HUDEP-2 (cell line): ENCODE measurements around the gene JAKMIP3.

Experiments used
- DNase-seq, 76 experiments: peaks; one replicate each; lab custom pipeline; 2025; ENCODE audit not compliant: unreplicated experiment in 76 of 76; lab: John Stamatoyannopoulos, UW

Gene JAKMIP3

DNA sequence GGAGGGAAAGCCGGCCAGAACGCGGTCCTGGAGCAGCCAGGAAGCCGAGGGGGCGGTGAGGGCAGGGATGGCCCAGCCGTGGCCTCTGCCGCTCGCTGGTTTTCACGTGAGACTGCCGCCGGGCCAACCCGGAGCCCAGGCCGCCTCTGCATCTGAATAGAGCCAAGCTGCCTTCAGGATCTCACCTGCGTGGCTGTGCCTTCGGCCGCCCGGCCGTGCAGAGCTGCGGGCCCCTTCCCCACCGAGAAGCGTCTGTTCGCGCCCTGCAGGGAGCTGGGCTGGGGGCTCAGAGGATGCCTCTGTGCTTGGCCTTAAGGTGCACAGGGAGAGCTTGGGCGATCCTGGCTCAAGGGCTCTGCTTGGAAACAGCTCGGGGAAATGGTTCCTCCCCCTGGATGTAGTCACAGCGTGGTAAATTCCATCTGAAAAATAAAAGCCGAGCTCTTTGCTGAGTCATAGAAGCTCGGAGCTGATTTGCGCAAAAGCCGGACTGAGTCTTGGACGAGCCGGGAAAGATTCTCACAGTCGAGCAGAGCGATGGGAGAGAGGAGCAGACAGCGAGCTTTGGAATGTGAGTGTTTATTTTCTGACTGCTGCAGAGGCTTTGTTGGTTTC, at the start of gene JAKMIP3:
Gene JAKMIP3 (plus strand): TSS at position 456 of the 615 bp plus-strand sequence. CDS start 38,863 bp downstream, outside the sequence.
- DNase-seq = no peak

DNA sequence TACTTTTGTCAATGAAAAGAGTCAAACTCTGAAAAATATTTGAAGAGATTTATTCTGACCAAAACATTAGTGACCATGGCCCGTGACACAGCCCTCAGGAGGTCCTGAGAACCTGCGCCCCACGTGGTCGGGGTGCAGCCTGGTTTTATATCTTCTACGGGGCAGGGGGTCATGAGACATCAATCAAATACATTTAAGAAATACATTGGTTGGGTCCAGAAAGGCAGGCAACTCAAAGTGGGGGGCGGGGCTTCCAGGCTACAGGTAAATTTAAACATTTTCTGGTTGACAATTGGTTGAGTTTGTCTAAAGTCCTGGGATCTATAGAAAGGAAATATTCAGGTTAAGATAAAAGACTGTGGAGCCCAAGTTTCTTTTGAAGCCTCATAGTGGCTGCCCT, 49.2 kb upstream of the JAKMIP3 start:
- DNase-seq = no peak

DNA sequence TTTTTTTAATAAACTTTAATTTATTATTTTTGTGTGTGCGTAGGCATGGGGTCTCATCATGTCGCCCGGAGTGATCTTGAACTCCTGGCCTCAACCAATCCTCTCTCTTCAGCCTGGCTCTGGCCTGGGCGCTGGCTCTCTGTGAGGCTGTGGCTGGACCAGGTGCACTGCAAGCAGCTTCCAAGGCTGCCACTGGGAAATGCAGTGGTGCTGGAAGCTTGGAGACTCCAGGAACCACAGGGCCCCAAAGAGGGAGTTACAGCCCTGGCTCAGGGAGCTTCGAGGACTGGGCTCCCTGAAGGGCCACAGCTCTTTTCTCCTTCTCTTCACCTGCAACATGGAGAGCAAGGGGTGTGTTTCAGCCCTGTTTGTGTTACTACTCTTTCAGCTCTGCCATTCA, 47.3 kb upstream of the JAKMIP3 start:
- DNase-seq = no peak

DNA sequence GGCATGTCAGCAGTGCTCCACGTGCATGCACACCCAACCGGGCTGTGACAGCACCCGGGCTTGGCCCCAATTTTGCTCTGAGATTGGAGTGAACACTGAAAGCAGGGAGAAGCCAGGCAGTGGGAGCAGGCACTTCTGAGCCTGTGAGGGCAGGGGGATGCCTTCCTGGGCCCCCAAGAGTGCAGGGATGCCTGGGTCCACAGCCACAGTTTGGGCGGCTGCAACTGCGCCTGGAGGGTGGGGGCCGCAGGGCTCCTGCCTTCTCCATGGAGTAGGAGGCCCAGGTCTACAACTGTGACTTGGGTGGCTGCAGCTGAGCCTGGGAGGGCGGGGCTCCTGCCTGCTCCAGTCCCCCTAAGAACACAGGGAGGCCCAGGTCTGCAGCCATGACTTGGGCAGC, 46.4 kb upstream of the JAKMIP3 start:
- no peak for DNase-seq

DNA sequence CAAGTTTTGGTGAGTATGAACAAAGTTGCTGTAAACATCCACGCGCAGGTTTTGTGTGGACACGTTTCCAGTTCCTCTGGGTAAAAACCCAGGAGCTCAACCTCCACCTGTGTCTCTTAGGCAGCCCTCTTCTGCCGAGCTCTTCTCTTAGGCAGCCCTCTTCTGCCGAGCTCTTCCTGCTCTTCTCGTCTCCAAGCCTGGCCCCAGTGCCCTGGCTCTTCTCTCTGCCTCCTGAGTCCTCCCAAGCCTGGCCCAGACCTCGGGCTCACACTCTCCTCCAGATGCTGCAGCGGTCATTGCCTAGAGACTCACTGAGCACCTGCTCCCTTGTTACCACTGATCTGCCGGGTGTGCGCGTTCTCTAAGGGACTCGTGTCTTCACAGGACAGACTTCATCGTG, 45.3 kb upstream of the JAKMIP3 start:
- DNase-seq = no peak

DNA sequence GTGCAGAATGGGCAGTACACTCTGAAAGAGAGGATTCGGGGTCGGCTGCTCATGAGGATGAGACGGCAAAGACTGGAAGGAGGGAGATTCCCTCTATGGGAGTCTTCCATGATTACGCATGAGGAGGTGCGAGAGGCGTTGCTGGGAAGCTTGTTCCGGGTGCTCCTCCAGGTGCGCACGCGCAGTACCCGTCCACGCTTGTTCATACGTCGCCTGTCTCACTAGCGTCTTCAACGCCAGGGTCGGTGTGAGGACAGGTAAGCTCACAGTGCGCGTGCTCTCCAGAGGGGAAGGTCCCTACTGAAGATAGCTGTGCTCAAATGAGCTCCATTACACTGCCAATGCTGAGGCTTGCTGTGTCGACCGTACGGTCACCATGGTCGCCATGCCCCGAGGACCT, 44.7 kb upstream of the JAKMIP3 start:
- DNase-seq = no peak

DNA sequence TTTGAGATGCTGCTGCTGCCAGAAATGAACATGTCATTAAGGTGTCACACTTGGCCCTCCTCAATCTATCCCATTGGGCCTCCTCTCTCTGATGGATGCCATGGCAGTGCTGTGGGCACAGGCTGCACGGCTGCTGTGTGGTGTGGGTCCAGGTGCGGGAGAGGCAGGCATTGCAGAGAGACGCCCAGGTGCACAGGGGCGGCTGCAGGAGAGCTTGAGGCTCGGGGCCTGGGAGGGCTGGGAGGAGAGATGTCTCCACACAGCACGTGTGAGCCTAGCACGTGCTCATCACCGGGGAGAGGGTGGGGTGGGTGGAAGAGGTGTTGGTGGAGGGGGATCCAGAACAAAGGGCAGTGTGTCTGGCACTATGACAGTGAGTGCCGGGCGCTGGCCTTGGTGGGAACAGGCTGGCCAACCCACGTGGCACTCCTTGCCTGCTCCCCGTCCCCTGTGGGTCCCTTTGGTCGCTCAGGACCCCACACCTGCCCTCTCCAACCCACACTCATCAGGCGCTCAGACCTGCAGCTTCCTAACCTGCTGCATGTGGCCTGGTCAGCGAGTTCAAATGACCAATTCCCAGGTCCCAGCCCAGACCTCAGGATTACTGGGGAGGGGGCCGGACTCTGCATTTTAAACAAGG, 44.1 kb upstream of the JAKMIP3 start:
- DNase-seq = no peak

DNA sequence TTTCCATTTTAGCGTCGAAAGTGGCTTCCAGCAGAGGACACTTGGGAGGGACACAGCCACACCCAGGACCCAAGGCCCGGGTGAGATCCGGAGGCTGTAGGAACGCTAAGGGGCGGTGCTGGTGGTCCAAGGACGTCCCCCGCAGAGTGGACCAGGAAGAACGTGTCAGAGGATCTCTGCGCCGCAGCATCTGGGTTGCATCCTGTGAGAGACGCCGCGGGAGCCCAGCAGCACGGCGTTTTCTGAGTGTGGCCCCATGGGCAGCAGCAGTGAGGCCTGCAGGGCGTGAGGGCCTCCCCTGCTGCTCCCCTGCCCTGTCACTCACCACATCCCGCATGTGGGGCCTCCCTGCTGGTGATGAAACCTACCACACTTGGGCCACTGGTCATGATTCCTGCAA, 43.5 kb upstream of the JAKMIP3 start:
- DNase-seq = no peak

DNA sequence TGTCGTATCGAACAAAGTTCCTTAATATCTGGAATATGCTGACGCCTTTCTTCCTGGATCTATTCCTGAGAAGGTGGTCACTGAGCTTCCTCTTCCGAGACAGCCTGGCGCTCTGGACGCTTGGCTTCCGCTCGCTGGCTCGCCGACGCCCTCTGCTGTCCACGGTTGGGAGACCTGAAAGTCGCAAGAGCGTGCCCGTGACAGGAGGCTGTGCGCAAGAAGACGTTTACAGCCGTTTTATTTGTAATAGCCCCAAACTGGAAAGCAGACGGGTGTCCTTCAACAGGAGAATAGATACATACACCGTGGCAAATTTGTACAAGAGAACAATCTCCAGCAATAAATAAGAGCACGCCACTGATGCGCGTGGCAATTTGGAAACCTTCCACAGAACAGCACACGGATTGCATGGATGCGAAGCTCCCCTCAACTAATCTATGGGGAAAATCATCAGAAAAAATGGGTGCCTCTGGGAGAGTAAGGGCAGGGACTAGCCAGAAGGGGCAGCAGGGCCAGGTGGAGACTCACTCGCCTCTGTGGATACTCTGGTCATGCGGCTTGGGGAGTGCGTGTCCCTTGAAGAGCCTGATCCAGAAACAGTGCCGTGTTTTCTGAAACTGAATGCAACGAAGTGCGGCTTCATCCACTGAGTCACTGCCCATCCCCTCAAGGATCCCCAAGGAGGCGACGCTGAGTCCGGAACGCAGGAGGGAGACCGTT, 42.5 kb upstream of the JAKMIP3 start:
- DNase-seq = peak in 59 of 76 experiments; percentile 5 to 73 (median 47)

DNA sequence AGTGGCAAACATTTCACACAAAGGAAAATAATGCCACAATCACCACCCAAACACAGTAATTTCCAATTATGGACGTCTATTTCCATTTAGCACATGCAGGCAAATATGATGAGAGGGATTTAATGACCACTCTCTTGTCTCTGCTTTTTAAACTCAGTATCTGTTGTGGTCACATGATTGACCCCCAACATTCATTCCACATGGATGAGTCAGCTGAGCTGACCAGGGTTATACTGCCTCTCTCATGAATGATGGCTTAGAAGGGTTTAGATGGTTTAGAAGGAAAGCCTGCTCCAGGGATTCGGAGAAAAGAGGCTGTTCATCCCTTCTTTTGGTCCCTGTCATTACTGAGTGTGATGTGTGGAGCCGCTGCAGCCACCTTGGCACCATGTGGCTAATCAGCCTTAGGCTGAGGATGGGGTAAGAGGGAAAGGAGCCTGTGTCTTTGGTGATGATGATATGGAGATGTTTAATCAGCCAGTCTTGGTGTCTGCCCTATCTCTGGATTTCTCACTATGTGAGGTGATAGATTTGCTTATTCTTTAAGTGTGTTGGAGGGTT, 38.2 kb upstream of the JAKMIP3 start:
- no peak for DNase-seq

DNA sequence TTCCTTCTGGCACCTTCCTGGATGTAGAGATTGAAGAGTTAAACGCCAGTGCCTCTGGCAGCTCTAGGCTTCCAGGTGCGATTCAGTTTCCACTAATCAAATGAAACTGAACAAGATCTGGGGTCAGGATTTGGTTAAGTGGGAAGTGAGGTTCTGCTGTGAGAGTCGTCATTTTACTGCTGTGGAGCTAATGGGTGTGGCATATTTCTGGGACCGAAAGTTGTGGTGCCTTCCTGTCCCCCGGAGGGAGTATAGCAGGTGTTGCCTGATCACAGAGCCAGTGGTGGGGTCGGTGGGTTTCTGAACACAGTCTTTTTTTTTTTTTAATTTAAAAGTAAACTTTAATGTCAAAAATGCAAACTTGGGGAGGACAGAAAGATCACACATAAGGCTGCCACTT, 37.0 kb upstream of the JAKMIP3 start:
- no peak for DNase-seq

DNA sequence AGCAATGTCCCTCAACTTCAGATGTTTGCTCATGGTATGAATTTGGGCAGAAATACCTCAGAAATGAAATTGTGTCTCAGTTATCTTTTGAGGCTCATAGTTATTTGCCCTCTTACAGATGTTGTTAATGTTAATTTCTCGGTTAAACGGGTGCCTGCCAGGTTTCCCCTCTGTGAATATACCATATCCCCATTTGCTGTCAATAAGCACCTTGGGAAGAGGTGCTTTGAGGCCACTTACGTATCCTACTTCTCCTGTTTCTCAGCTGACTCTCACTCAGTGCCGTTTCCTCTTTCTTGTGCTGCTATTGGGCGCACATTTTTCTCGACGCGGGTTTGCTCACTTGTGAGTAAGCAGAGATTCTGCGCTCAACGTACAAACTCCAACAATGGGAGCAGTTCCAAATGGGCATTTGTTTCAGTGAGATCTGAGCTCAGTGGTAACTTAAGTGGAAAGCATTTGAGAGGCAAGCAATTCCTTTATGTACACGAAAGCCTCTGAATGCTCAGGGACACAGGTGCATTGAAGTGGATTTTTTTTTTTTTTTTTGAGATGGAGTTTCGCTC, 34.8 kb upstream of the JAKMIP3 start:
- DNase-seq = no peak

DNA sequence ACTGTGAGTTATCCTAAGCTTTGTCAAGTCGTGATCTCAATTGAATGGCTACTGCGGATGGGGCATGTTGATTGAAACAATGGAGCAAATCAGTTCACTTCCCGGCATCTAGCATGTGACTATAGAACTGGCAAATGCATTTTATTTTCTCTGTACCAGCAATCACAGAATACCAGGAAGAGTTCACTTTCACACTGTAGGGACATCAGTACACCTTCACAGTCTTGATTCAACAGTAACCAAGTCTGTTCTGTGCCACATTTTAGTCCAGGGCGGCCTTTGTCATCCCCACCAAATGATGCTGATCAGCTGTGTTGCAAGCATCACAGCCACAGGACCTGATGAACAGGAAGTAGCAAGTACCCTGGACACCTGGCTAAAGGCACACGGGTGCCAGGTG, 32.1 kb upstream of the JAKMIP3 start:
- DNase-seq = no peak

DNA sequence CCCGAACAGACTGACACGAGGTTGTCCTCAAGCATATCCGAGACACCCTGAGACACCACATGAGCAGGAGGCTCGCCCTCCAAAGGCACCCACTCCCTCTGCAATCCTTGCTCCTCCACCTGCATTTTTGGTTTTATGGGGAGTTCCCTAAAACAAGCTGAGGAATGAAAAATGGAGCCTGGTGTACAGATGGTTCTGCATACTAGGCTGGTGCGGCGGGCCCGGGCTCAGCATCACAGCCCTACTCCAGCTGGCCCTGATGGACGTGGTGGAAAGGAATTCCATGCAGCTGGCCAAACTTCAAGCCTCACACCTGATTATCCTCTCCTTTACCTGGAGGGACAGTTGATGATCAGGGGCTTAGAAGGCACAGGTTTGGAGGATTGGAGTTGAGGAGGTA, 30.3 kb upstream of the JAKMIP3 start:
- DNase-seq = no peak

DNA sequence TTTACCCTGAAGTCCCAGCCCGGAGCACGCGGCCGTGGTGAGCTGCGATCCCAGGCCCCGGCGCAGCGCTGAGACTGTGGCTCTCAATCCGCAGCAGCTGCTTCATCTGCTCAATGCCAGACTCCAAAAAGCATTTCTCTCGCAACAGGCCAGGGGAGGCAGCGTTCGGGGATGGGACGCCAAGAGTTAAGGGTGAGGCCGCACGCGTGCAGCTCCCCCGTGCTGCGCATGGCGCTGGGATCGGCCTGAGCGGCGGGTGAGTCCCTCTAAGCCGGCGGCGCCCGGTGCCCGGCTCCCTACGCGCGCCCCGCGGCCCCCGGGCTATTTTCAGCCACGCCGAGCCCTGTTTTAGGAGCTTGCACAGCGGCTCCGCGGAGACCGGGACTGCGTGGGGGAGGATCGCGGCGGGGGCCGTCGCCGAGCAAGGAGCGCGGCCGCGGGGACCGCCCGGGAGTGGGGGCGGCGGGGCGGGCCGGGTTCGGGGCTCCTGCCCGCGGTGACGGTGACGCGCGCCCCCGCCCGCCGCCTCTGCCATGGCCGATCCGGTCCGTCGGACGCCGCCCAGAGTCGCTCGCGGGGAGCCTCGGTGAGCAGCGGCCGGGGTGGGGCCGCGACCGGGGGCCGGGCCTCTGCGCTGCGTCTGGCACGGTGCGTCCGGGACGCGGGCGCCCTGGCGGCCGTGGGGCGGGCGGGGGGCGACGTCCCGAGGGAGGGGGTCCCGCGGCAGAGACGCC, 29.4 kb upstream of the JAKMIP3 start:
- no peak for DNase-seq

DNA sequence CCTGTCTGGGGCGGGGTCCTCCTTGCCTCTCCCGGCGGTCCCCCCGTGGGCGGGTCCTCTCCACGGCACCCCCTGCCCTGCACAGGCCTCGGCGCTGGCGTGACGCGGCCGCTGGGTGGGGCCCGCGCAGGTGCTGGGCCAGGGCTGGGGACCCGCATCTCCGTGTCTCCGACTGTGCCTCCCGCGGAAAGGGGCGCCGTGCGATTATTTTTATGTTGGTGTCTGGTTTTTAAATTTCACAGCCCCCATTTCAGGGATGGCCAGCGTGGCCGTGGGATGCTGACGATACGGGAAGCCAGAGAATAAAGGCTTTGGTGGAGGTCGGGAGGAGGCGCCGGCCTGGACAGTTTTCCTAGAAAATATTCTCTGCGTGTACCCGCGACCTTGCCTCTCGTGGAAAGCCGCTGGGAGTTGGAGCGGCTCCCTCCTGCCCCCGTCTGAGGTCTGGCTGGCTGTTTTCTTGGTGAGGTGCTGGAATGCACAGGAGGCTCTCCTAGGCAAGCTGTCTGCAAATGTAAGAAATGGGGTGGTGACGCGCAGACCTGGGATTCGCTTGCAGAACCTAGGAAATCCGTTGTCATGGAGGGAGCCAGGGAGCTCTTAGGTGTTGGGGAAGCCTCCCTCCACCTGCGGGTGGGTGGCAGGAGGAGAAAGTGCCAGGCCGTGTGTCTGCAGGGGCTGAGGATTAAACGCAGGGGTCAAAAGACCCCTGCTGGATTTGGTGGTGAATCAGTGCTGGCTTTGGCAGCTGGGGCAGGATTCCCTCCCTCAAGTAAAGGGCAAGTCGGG, 28.7 kb upstream of the JAKMIP3 start:
- no peak for DNase-seq

DNA sequence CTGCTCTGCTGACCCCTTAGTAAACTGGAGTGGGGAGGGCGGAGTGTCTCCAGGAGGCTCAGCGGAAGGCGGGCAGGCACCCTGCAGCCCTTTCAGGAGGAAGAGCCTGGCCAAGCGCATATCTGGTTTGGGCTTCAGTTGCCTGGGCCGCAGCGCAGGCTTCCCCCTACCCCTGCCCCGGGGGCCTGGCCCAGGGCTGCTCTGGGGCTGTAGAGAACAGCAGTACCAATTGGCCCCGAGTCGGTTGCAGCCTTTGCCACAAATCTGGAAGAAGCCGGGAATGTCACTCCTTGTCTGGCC, 28.1 kb upstream of the JAKMIP3 start:
- DNase-seq = no peak

DNA sequence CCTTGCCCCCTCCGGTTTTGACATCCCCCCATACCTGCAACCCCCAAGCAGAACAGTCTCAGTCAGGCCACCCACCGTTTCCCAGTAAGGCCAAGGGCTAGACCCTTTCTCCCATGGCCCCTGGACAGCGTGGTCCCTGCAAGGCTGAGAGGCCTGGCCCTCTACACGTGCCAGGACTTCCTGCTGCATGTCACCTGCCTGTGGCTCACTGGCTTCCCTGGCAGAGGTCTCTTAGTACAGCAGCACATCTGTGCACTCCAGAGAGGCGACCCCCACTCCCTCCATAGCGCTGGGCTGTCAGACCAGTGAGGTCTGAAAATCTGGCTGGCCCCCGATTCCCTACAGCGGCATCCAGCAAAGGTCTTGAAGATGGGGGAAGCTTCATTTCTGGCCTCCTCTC, 26.4 kb upstream of the JAKMIP3 start:
- no peak for DNase-seq

DNA sequence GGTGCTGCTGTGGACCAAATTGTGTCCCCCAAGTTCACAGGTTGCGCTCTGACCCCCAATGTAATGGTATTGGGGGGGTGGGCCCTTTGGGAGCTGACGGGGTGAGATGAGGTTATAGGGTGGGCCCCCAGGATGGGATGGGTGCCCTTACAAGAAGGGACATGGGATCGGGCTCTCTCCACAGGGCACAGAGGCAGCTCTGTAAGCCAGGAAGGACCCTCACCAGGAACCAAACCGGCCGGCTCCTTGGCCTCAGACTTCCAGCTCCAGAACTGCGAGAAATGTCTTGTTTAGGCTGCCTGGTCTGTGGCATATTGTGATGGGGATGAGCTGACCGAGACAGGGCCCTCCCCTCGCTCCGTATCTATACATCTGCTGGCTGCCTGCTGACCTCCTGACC, 25.7 kb upstream of the JAKMIP3 start:
- no peak for DNase-seq

DNA sequence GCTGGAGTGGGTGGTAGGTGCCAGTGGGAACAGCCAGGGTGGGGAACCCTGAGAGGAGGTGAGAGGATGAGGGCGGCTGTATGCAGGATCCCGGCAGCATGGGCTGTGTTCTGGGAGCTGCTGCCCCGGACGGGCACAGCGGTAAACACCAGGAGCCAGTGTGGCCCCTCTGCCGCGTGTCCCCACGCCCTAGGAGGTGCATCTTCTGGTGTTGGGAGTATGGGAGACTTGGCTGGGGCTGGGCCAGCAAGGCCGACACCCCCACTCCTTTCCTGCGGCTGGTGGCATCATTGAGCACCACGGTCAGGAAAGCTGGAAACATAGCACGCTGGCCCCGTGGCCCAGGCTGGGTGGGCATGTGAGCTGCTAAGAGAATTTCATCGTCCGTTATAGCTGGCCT, 24.4 kb upstream of the JAKMIP3 start:
- DNase-seq = no peak
